ENCODE data around the gene DHX29.

DHX29 gene

DNA sequence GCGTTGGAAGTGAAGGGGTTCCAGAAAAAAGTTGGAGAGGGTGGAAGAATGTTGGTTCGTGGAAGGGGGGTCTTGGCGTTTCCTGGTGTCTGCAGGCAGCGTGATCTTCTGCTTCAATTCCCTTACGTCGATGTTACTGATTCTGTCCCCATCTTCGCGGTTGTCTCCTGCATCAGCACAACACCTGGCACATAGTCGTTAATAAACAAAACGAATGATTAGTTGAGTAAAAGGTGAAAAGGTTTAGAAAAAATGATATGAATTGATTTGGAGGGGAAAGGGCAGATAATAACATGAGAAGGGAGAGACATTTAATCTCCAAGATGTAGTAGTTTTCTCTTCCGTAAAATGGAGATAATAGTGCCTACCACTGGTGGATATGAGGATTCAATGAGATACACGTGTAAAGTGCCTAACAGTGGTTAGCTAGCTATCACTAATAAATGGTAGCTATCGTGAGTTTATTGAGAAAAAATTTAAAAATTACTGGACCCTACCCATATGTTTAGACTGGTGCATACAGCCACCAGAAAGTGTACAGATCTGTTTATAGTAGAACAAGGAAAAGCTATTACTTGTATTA lies 851 bp upstream of the DHX29 start:
- TF ChIP-seq, protein P1, sequence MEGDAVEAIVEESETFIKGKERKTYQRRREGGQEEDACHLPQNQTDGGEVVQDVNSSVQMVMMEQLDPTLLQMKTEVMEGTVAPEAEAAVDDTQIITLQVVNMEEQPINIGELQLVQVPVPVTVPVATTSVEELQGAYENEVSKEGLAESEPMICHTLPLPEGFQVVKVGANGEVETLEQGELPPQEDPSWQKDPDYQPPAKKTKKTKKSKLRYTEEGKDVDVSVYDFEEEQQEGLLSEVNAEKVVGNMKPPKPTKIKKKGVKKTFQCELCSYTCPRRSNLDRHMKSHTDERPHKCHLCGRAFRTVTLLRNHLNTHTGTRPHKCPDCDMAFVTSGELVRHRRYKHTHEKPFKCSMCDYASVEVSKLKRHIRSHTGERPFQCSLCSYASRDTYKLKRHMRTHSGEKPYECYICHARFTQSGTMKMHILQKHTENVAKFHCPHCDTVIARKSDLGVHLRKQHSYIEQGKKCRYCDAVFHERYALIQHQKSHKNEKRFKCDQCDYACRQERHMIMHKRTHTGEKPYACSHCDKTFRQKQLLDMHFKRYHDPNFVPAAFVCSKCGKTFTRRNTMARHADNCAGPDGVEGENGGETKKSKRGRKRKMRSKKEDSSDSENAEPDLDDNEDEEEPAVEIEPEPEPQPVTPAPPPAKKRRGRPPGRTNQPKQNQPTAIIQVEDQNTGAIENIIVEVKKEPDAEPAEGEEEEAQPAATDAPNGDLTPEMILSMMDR (IDR thresholded peaks at IDR 0.05), result peak; percentile 49

DNA sequence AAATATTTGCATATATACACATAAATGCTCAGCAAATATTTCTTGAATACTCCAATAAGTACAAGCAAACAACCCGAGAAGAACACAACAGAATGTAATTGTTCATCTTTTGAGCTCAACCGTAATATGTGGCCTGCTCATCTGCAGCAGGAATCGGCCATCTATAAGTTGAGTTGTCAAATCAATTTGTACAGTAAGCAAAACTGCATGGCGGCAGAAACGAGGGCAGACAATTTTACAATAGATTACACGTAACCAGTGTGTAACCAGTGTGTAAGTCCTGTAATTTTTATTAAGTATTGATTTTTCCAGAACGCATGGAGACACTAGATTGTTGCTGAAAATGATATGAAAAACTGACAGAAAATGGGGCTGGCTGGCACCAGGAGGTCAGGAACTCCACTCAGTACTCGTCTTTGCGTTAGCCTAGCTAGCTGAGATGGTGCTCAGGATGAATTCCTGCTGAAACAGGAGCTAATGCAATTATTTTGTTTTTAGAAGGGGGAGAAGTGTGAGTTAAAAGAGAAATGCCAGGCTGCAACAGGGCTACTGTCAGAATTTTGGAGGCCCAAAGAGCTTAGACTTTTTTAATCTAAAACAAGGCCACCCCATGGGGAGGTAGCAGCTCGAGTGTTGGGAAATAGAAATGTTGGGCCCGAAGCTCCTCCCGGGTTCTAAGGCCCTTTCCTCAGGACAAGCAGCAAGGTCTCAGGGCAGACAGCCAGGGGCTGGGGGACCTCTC lies 682 bp downstream of the DHX29 start:
- TF ChIP-seq, protein P1 (IDR thresholded peaks at IDR 0.05), result no peak

DNA sequence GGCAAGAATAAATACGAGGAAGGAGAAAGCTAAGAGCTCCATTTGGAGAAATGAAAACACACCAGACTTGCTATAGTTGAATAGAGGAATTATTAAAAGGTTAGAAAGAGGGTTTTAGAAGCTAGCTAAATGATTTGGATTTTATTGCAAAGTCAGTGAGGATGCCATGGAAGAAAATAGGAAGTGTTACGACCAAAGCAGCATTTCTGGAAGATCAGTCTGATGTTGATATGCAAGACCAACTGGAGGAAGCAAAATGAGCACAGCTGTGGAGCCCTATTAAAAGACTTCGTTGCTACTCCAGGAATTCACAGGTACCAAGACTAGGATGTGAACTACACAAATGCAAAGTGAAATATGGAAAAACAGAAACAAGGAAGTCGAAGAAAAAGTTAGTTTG lies 2.1 kb downstream of the DHX29 start:
- TF ChIP-seq, protein P1 (IDR thresholded peaks at IDR 0.05), result no peak

DNA sequence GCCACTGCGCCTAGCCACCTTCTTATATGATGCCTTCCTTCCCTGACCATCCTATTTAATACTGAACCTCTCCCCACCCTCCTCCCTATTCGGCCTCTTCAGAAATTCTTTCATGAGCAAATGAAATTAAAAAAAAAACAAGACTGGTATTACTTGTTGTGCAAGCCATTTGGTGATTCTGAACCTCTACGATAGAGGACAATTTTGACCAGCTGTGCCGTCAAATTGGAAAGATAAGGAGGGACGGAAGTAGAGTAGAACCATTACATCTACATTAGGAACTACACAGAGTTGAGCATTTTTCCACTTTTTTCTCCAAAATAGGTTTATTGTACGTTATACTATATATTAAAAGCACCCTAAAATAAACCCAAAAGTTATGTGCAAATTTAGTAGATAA lies 2.9 kb downstream of the DHX29 start:
- TF ChIP-seq, protein P1 (IDR thresholded peaks at IDR 0.05), result no peak

DNA sequence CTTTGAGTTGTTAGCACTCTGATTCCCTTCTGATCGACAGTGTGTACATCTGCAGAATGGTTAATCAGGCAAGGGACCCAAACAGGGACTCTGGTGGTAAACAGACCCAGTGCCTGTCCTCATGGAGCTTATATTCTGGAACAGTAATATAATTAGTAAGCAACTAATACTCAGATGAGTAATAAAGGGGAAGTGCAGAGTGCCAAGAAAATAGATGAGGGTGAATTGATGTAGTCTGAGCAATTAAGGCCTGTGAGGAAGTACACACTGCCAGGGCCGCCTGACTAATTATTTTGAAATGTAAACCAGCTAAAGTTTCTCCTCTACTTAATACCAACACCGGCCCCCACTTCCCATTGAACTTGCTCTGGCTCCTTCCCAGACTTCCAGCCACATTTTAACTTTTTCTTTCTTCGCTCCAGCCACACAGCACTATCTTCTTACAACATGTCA lies 4.2 kb downstream of the DHX29 start:
- TF ChIP-seq, protein P1 (IDR thresholded peaks at IDR 0.05), result no peak

DNA sequence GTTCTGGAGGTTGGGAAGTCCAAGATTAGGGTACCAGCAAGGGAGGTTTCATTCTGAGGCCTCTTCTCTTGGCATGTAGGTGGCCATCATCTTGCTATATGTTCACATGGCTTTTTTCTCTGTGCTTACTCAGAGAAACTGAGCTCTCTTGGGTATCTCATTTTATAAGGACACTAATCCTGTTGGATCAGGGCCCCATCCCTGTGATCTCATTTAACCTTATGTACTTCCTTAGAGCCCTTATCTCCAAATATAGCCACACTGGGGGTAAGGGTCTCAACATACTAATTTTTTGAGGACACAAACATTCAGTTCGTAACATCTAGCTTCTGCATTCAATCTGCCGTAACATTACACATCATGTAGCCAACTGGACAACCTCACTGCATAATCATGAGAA lies 6.6 kb downstream of the DHX29 start:
- TF ChIP-seq, protein P1 (IDR thresholded peaks at IDR 0.05), result no peak

DNA sequence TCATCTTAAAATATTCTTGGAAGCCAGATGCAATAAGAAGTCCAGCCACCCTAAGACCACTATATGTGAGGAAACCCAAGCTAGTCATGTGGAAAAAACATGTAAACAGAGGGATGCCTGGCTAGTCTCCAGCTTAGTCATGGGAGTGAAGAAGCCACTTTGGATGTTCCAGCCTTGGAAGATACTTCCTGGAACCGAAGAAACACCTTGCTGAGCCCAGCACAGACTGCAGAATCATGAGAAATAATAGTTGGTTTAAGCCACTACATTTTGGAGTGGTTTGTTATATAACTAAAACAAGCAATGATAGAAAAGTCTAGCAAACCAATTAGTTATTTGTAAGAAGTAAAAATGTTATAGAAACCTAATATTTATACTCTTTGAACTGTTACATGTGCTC lies 12.6 kb downstream of the DHX29 start:
- TF ChIP-seq, protein P1 (IDR thresholded peaks at IDR 0.05), result no peak
